Measurements from ENCODE around the gene MT1F. TPM values are rescaled to one million over a fixed set of nuclear protein-coding genes. Genes with fewer than 3 reads are reported as not detected.

MT1F gene
- 3.8 and 14.5 TPM in 2 replicates for total RNA-seq

DNA sequence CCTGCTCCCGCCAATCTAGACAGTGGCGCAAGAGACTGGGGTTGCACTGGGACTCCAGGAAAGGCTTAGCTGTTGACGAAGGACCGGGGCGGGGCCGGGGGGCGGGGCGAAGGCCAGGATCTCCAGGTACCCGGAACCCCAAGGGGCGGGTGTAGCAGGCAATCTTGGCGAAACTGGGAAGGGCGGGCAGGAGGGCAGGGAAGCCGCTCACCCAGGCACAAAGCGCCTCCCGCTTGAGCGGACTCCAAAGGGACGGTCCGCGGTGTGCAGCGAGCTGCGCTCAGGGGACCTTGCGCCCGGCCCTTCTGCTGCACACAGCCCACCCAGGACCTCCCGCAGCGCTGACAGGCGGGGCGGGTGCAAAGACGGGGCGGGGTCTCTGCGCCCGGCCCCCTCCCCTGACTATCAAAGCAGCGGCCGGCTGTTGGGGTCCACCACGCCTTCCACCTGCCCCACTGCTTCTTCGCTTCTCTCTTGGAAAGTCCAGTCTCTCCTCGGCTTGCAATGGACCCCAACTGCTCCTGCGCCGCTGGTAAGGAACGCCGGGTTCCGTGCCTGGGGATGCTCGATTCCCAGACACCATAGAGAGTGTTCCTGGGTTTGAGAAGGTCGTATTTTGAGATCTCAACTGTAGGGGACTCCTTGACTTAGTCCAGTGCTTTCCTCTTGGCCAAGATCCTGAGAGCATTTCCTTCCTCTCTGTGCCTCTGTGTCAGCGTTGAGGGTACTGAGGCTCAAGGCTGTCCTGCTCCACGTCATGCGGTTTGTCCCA lies at the start of gene MT1F:
Gene MT1F (plus strand): TSS at position 405 of the 772 bp plus-strand sequence. CDS start 100 bp downstream, at position 505.

DNA sequence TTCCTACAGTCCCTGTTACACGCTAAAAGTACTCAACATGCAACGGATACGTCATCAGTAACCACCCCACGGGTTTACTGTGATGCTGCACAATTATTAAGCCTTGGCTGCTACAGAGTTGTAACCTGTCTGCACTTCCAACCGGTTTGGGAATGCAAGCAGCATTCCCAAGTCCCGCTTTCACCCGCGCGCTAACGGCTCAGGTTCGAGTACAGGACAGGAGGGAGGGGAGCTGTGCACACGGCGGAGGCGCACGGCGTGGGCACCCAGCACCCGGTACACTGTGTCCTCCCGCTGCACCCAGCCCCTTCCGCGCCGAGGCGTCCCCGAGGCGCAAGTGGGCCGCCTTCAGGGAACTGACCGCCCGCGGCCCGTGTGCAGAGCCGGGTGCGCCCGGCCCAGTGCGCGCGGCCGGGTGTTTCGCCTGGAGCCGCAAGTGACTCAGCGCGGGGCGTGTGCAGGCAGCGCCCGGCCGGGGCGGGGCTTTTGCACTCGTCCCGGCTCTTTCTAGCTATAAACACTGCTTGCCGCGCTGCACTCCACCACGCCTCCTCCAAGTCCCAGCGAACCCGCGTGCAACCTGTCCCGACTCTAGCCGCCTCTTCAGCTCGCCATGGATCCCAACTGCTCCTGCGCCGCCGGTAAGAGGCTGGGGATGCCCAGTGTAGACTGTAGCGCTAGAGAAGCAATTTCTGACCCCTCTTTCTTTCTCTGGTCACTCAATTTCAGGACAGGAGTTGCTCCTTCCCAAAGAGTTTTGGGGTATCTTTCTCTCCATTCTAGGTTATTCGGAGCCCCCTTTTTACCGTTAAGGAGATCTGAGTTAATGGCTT lies 49.5 kb upstream of the MT1F start, which contains the start of gene MT2A:
Gene MT2A (plus strand): TSS at position 542 of the 833 bp plus-strand sequence. CDS start 72 bp downstream, at position 614.

DNA sequence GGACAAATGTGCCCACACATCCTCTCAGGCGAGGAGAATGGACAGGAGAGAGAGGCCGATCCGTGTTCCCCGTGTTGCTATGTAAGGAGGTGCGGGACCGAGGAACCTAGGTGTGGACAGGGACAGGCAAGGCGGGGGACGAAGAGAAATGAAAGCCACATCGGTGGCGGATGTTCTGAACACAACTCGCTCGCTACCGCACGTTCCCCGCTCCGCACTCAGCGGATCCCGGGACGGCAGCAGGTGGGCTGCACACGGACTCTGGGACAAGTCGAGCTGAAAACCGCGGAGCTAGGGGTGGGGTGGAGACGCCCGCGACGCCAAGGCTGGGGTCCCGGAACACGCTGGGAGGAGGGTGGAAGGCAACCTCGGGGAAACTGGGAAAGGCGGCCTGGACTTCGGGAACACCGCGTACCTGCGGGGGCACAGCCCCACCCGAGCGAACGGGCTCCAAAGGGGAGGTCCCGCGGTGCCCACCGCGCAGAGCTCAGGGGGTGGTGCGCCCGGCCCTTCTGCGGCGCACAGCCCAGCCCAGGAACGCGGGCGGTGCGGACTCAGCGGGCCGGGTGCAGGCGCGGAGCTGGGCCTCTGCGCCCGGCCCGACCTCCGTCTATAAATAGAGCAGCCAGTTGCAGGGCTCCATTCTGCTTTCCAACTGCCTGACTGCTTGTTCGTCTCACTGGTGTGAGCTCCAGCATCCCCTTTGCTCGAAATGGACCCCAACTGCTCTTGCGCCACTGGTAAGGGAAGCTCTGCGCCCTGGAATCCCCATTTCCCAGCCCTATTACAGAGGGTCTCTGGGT lies 32.4 kb upstream of the MT1F start, which contains the start of gene MT1E:
Gene MT1E (plus strand): TSS at position 642 of the 803 bp plus-strand sequence. CDS start 71 bp downstream, at position 713.

DNA sequence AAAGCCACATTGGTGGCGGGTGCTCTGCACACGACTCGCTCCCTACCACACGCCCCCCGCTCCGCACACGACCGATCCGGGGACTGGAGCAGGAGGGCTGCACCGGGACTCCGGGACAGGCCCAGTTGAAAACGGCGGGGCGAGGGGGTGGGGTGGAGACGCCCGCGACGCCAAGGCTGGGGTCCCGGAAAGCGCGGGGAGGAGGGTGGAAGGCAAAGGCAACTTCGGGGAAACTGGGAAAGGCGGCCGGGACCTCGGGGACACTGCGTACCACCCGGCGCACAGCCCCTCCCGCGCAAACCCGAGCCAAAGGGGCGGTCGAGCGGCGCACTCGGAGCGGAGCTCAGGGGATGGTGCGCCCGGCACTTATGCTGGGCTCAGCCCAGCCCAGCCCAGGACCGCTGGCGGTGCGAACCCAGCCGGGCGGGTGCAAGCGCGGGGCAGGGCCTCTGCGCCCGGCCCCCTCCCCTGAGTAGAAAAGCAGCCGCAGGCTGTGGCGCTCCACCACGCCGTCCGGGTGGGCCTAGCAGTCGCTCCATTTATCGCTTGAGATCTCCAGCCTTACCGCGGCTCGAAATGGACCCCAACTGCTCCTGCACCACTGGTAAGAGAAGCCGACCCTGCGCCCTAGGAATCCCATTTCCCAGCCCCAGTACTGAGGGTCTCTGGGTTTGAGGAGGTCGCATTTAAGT lies 25.5 kb upstream of the MT1F start, which contains the start of gene MT1M:
Gene MT1M (plus strand): TSS at position 504 of the 692 bp plus-strand sequence. CDS start 73 bp downstream, at position 577.

DNA sequence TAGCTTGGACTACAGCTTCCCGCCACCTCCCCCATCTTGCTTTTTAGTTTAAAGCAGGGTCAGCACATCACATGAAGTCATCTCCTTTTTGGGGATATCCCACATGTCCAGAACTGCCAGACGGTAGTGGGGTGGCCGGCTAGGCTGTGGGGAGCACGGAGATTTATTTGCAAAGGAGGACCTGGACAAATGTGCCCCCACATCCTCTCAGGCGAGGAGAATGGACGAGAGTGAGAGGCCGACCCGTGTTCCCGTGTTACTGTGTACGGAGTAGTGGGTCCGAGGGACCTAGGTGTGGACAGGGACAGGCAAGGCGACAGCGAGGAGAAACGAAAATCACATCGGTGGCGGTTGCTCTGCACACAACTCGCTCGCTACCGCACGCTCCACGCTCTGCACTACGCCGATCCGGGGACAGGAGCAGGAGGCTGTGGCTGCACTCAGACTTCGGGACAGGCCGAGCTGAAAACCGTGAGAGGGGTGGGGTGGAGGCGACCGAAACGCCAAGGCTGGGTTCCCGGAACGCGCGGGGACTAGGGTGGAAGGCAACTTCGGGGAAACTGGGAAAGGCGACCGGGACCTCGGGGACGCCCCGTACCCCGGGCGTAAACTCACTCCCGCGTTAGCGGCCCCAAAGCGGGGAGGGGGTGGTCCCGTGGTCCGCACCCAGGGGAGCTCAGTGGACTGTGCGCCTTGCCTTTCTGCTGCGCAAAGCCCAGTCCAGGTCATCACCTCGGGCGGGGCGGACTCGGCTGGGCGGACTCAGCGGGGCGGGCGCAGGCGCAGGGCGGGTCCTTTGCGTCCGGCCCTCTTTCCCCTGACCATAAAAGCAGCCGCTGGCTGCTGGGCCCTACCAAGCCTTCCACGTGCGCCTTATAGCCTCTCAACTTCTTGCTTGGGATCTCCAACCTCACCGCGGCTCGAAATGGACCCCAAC lies 19.7 kb upstream of the MT1F start, which contains the start of gene MT1A:
Gene MT1A (plus strand): TSS at position 853 of the 937 bp plus-strand sequence. CDS start 73 bp downstream, at position 926.

DNA sequence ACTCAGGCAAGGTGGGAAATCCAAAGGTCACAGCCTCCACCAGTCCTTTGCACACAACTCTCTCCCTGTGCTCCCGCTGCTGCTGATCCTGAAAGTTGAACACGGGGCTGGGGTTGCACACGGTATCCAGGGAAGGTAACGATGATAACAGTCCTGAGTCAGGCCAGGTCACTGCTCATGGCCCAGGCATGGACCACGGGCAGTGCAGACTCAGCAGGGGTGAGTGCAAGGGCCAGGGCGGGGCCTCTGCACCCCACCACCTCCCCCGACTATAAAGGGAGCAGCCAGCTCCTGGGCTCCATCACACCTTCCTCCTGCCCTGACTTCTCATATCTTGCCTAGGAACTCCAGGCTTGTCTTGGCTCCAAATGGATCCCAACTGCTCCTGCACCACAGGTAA lies 6.2 kb upstream of the MT1F start, which contains the start of gene MT1B:
Gene MT1B (plus strand): TSS at position 301 of the 400 bp plus-strand sequence. CDS start 68 bp downstream, at position 369.

DNA sequence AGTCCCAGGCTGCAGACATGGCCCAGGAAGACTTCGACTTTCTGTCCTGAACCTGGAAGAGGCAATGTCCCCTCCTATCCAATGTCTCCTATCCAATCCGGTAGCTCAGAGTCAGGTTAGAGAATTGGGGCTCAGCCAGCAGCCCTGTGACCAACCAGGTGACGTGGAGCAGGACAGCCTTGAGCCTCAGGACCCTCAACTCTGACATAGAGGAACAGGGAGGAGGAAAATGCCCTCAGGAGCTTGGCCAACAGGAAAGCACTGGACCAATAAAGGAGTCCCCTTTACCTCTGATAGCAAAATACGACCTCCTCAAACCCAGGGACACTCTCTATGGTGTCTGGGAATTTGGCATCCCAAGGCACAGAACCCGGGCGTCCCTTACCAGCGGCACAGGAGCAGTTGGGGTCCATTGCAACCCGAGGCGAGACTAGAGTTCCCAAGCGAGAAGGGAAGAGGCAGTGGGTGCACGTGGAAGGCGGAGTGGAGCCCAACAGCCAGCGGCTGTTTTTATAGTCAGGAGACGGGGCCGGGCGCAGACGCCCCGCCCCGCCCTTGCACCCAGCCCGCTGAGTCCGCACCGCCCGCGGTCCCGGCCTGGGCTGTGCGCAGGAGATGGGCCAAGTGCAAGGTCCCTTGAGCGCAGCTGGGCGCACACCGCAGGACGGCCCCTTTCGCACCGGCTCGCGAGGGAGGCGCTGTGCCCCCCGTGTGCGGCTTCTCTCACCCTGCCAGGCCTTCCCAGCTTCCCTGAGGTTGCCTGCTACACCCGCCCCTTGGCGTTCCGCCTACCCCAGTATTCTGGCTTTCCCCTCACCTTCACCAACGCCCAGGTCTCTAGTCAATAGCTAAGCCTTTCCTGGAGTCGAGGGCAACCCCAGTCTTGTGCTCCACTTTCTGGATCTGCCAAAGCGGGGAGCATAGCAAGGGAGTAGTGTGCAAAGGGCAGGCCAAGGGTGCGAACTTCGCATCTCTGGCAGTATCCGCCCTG lies 10.1 kb downstream of the MT1F start, which contains the start of gene MT1G:
Gene MT1G (minus strand): TSS at position 485 of the 991 bp plus-strand sequence. CDS start 72 bp downstream, at position 413.

DNA sequence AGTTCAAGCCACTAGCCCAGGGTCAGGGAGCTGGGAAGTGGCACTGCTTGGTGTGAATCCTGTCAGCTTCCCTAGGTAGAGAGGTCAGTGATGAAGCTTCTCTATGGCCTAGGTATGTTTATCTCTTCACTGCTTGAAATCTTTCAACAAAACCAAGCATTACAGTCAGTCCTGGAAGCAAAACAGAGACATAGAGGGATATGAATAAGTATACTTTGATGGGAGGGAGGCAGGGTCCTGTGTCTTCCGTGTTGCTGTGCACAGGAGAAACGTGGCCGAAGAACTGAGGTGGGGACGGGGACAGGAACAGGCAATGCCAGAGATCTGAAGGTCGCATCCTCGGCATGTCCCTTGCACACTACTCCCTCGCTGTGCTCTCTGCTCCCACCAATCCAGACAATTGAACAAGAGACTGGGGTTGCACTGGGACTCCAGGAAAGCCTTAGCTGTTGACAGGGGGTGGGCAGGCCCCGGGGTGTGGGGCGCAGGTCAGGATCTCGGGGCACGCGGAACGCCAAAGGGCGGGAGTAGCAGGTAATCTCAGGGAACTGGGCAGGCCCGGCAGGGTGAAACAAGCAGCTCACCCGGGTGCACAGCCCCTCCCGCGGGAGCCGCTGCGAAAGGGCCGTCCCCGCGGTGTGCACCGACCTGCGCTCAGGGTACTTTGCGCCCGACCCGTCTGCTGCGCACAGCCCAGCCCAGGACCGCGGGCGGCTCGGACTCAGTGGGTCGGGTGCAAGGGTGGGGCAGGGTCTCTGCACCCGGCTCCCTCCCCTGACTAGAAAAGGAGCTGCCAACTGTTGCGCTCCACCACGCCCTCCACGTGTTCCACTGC lies 11.5 kb downstream of the MT1F start, which contains the start of gene MT1H:
Gene MT1H (plus strand): TSS at position 810 of the 835 bp plus-strand sequence. CDS start 71 bp downstream, outside the sequence.

DNA sequence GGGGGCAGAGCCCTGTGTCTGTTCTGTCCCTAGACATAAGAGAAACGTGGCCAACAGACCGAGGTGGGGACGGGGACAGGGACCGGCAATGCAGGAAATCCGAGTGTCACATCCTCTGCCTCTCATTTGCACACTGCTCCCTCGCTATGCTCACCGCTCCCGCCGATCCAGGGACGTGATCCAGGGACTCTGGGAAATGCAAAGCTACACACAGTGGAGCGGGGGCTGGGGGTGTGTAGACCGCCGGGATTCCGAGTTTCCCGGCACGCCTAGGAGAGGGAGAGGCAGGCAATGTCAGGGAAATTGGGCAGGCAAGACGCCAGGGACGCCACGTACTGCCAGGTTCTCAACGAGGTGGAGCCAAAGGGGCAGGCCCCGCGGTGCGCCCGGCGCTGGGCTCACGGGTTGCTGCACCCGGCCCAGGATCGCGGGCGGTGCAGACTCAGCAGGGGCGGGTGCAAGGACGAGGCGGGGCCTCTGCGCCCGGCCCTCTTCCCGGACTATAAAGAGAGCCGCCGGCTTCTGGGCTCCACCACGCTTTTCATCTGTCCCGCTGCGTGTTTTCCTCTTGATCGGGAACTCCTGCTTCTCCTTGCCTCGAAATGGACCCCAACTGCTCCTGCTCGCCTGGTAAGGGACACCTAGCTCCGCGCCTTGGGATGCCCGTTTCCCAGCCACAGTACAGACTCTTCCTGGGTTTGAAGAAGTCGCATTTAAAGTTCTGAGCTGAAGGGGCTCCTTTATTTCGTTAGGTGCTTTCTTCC lies 24.4 kb downstream of the MT1F start, which contains the start of gene MT1X:
Gene MT1X (plus strand): TSS at position 532 of the 764 bp plus-strand sequence. CDS start 71 bp downstream, at position 603.

Other genes starting within 250 kb of the MT1F start
- gene AMFR, start 232.4 kb upstream of the MT1F start, total RNA-seq = 298 and 302 TPM in 2 replicates
- 61.0 and 105 TPM in 2 replicates for gene NUDT21, start 206.6 kb upstream of the MT1F start, total RNA-seq
- gene OGFOD1, start 206.4 kb upstream of the MT1F start, total RNA-seq = 74.5 and 74.8 TPM in 2 replicates
- gene BBS2, start 137.9 kb upstream of the MT1F start, total RNA-seq = 23.9 and 52.1 TPM in 2 replicates
- not detected in 2 replicates for gene MT4, start 92.9 kb upstream of the MT1F start, total RNA-seq
- not detected in 2 replicates for gene MT3, start 68.4 kb upstream of the MT1F start, total RNA-seq
- gene MT2A, start 49.4 kb upstream of the MT1F start, total RNA-seq = 173 and 340 TPM in 2 replicates
- gene MT1E, start 32.2 kb upstream of the MT1F start, total RNA-seq = 388 and 673 TPM in 2 replicates
- 0.43 and 12.5 TPM in 2 replicates for gene MT1M, start 25.3 kb upstream of the MT1F start, total RNA-seq
- not detected in 2 replicates for gene MT1A, start 19.3 kb upstream of the MT1F start, total RNA-seq
- not detected in 2 replicates for gene MT1B, start 6.1 kb upstream of the MT1F start, total RNA-seq
- gene MT1G, start 10.1 kb downstream of the MT1F start, total RNA-seq = 4.1 TPM in 1 of 2 replicates, not detected in the other
- not detected in 2 replicates for gene MT1H, start 11.9 kb downstream of the MT1F start, total RNA-seq
- 1,179 and 3,595 TPM in 2 replicates for gene MT1X, start 24.5 kb downstream of the MT1F start, total RNA-seq
- 43.9 and 70.8 TPM in 2 replicates for gene NUP93, start 72.2 kb downstream of the MT1F start, total RNA-seq
- 0.96 TPM in 1 of 2 replicates, not detected in the other for gene SLC12A3, start 207.2 kb downstream of the MT1F start, total RNA-seq

All from tracheal epithelial cell (primary cell).